HepG2 (cell line): ENCODE data around the gene SLC44A5. TPM values are rescaled to one million over a fixed set of nuclear protein-coding genes. Genes with fewer than 3 reads are reported as not detected.

Experiments used
- ATAC-seq: fragments of 200-7000 bp; cut with Tn5 transposase; 3 replicates; pipeline ENCODE4 v1.9.1; 2020; ENCODE audit warnings: mild to moderate bottlenecking, moderate library complexity
- BruUV-seq: library from RNA; stranded (reverse); fragments of 400-500 nt; replicated peaks from 2 replicates; lab custom pipeline; 2021; lab: Mats Ljungman, UMichigan
- CTCF ChIA-PET: fragments of 300-600 bp; formaldehyde crosslinking; extraction: SDS; loops from one replicate; lab custom pipeline; 2021; ENCODE audit warnings: low total read pairs, inconsistent platforms, low intra/inter-chr PET ratio; lab: Yijun Ruan, JAX
- POLR2A ChIA-PET: fragments of 350-600 bp; sonication (Branson Sonifier 250); formaldehyde crosslinking; loops from one replicate; lab custom pipeline; 2020; ENCODE audit warnings: antibody characterized with exemption, inconsistent platforms; lab: Yijun Ruan, JAX
- DNase-seq: peaks from one replicate; pipeline ENCODE4 v3.0.0-alpha.2; 2015; ENCODE audit warnings: low spot score
- FAIRE-seq: peaks from 3 replicates; lab custom pipeline; 2011; peaks lifted over from hg19 to GRCh38; lab: Jason Lieb, UNC
- H2AFZ ChIP-seq: one replicate; pipeline ENCODE4 v1.6.1; 2011; ENCODE audit warnings: low read length, inconsistent platforms
- H3K27ac ChIP-seq: fragments of 300-600 bp; 3 replicates; pipeline ENCODE4 v1.8.0; 2011; ENCODE audit warnings: mixed run types, mild to moderate bottlenecking, mixed read lengths, low read length, inconsistent platforms; ENCODE audit not compliant: insufficient read depth; ENCODE audit errors: extremely low read length
- H3K27me3 ChIP-seq, 2 experiments: fragments of 200-600 bp in 1 of 2; 2 replicates in 1 of 2; 3 replicates in 1 of 2; pipeline versions ENCODE4 v1.6.0 to v1.8.0; 2011; ENCODE audit warnings: low read length in 2 of 2, mild to moderate bottlenecking in 2 of 2, moderate library complexity in 2 of 2, inconsistent platforms in 1 of 2; ENCODE audit not compliant: insufficient read depth in 2 of 2, control insufficient read depth in 1 of 2
- H3K36me3 ChIP-seq, 2 experiments: fragments of 200-600 bp in 1 of 2; replicated peaks in 1 of 2; 2 replicates in 1 of 2; 3 replicates in 1 of 2; pipeline versions ENCODE4 v1.5.1 to v1.8.0; 2011; ENCODE audit warnings: low read length in 2 of 2, inconsistent platforms in 1 of 2; ENCODE audit not compliant: insufficient read depth in 2 of 2, control insufficient read depth in 1 of 2
- H3K4me1 ChIP-seq: 2 replicates; pipeline ENCODE4 v1.5.1; 2012; ENCODE audit warnings: low read length, inconsistent platforms; ENCODE audit not compliant: insufficient read depth
- H3K4me2 ChIP-seq: 2 replicates; pipeline ENCODE4 v1.6.0; 2011; ENCODE audit warnings: low read depth, low read length, inconsistent platforms
- H3K4me3 ChIP-seq, 3 experiments: fragments of 200-600 bp in 1 of 3; sonication (generic), shearing (Covaris generic) in 1 of 3; replicated peaks in 1 of 3; 2 replicates each; pipeline ENCODE4 v1.5.1; 2011 to 2016; ENCODE audit warnings: low read length in 3 of 3, inconsistent platforms in 2 of 3, low read depth in 2 of 3, mild to moderate bottlenecking in 2 of 3, control low read depth in 1 of 3, mixed read lengths in 1 of 3; ENCODE audit not compliant: insufficient read depth in 1 of 3
- H3K79me2 ChIP-seq: one replicate; pipeline ENCODE4 v1.6.1; 2011; ENCODE audit warnings: low read length, inconsistent platforms; ENCODE audit not compliant: insufficient read depth
- H3K9ac ChIP-seq: 2 replicates; pipeline ENCODE4 v1.6.0; 2011; ENCODE audit warnings: mild to moderate bottlenecking, low read depth, low read length, inconsistent platforms; ENCODE audit not compliant: insufficient read depth
- H3K9me3 ChIP-seq: 2 replicates; pipeline ENCODE4 v1.5.1; 2012; ENCODE audit warnings: mild to moderate bottlenecking, low read length
- H4K20me1 ChIP-seq: 2 replicates; pipeline ENCODE4 v1.6.0; 2011; ENCODE audit warnings: inconsistent platforms, mild to moderate bottlenecking, low read length, moderate library complexity; ENCODE audit not compliant: insufficient read depth
- AGO2 ChIP-seq: fragments of 200-400 bp; formaldehyde crosslinking; optimal IDR thresholded peaks from 2 replicates; pipeline ENCODE3; 2017; ENCODE audit warnings: mild to moderate bottlenecking, low read depth, low read length, moderate library complexity
- ATF7 ChIP-seq, 2 experiments: fragments of 450-650 bp in 1 of 2; sonication (generic) in 1 of 2; formaldehyde crosslinking in 1 of 2; IDR thresholded peaks; 2 replicates each; pipeline versions ENCODE4 v1.4.0 to v1.6.1; 2016 to 2020; ENCODE audit warnings: antibody characterized with exemption in 1 of 2, mild to moderate bottlenecking in 1 of 2, missing genetic modification reagents in 1 of 2
- BCL6 ChIP-seq: IDR thresholded peaks from 2 replicates; pipeline ENCODE4 v1.6.1; 2016; ENCODE audit warnings: missing genetic modification reagents, missing compliant biosample characterization
- ETV6 ChIP-seq: sonication (generic); formaldehyde crosslinking; conservative IDR thresholded peaks from 2 replicates; pipeline ENCODE4 v1.4.0; 2020; ENCODE audit warnings: missing genetic modification reagents
- GATAD1 ChIP-seq: IDR thresholded peaks from 2 replicates; pipeline ENCODE4 v1.6.1; 2016; ENCODE audit warnings: missing genetic modification reagents, missing compliant biosample characterization
- KAT2B ChIP-seq: fragments of 150-350 bp; IDR thresholded peaks from 2 replicates; pipeline ENCODE4 v1.6.1; 2014; ENCODE audit warnings: low read depth, low read length, borderline replicate concordance
- KDM3A ChIP-seq: IDR thresholded peaks from 2 replicates; pipeline ENCODE4 v1.6.1; 2018; ENCODE audit warnings: low read depth, missing compliant biosample characterization
- NR2F2 ChIP-seq: IDR thresholded peaks from 2 replicates; pipeline ENCODE4 v1.6.1; 2012; ENCODE audit warnings: low read depth, inconsistent platforms, borderline replicate concordance
- SETDB1 ChIP-seq: sonication (generic); formaldehyde crosslinking; IDR thresholded peaks from 2 replicates; pipeline ENCODE4 v1.5.1; 2020; ENCODE audit warnings: missing genetic modification reagents, mild to moderate bottlenecking, borderline replicate concordance
- SSRP1 ChIP-seq: IDR thresholded peaks from 2 replicates; pipeline ENCODE4 v1.6.1; 2016; ENCODE audit warnings: control low read depth
- ZKSCAN1 ChIP-seq: fragments of 150-350 bp; IDR thresholded peaks from 2 replicates; pipeline ENCODE4 v1.6.1; 2014; ENCODE audit warnings: low read length
- ZKSCAN8 ChIP-seq: IDR thresholded peaks from 2 replicates; pipeline ENCODE4 v1.6.1; 2016; ENCODE audit warnings: borderline replicate concordance, missing genetic modification reagents, missing compliant biosample characterization
- ZNF143 ChIP-seq: sonication (generic); formaldehyde crosslinking; IDR thresholded peaks from 2 replicates; pipeline ENCODE4 v1.4.0; 2020; ENCODE audit warnings: missing genetic modification reagents
- ZNF512 ChIP-seq: sonication (generic); formaldehyde crosslinking; IDR thresholded peaks from 2 replicates; pipeline ENCODE4 v1.4.0; 2020; ENCODE audit warnings: mild to moderate bottlenecking, missing genetic modification reagents
- ZNF589 ChIP-seq: sonication (generic); formaldehyde crosslinking; conservative IDR thresholded peaks from 2 replicates; pipeline ENCODE4 v1.8.0; 2022; ENCODE audit warnings: mild to moderate bottlenecking, moderate library complexity, missing genetic modification reagents
- ZNF616 ChIP-seq: sonication (generic); formaldehyde crosslinking; IDR thresholded peaks from 2 replicates; pipeline ENCODE4 v1.5.0; 2020; ENCODE audit warnings: low read depth, mild to moderate bottlenecking, missing genetic modification reagents
- ZNF737 ChIP-seq: sonication (generic); formaldehyde crosslinking; IDR thresholded peaks from 2 replicates; pipeline ENCODE4 v1.5.0; 2020; ENCODE audit warnings: missing genetic modification reagents, mild to moderate bottlenecking, borderline replicate concordance
- ZNF788 ChIP-seq: sonication (generic); formaldehyde crosslinking; IDR thresholded peaks from 2 replicates; pipeline ENCODE4 v1.5.0; 2020; ENCODE audit warnings: mild to moderate bottlenecking, missing genetic modification reagents, borderline replicate concordance
- WGBS: methylation state at CpG from one replicate; pipeline ENCODE4 v1.1.6; 2017; ENCODE audit warnings: low lambda C conversion rate; 5-methylcytosine and 5-hydroxymethylcytosine counted together
- in situ Hi-C: cut with HindIII; loops from 2 replicates; pipeline ENCODE4 v1.10.0; 2017; ENCODE audit warnings: low pct_unique_long_range_greater_than_20kb; ENCODE audit not compliant: extremely low pct_ligation_motif_present
- intact Hi-C: fragments of 100-400 bp; cut with micrococcal nuclease; formaldehyde crosslinking; loops from one replicate; pipeline ENCODE4 v1.10.0; 2022; ENCODE audit not compliant: unreplicated experiment
- polyA plus RNA-seq, 8 experiments: library from polyadenylated mRNA; depleted of rRNA in 3 of 8; stranded (reverse) in 7 of 8; unstranded in 1 of 8; fragments of >200 nt; fragmentation: Illumina TruSeq in 4 of 8; extraction: Trizol in 4 of 8; gene quantifications; 2 replicates each; pipeline versions ENCODE4 v1.2.1 to v1.2.3, GENCODE V29; 2011 to 2016; ENCODE audit warnings: low read depth in 4 of 8, missing spikeins in 1 of 8, mixed read lengths in 1 of 8; ENCODE audit not compliant: insufficient read depth in 1 of 8
- total RNA-seq, 5 experiments: library from RNA; depleted of rRNA; stranded (reverse); fragments of >200 nt; fragmentation: Illumina TruSeq; extraction: Trizol; gene quantifications; 2 replicates each; pipeline ENCODE4 v1.2.3, GENCODE V29; 2016; ENCODE audit warnings: low read depth in 1 of 5
- TF ChIP-seq, protein P1 (sequence below): sonication (generic); formaldehyde crosslinking; IDR thresholded peaks from 2 replicates; pipeline ENCODE4 v1.4.0; 2020; ENCODE audit warnings: low read depth, mild to moderate bottlenecking, missing genetic modification reagents

SLC44A5 gene
- total and polyA plus RNA-seq, 2 of the 13 experiments (the other 11 are each of a cell fraction or from before 2014, with no cell fraction given) = 8.0 to 16.0 TPM

DNA sequence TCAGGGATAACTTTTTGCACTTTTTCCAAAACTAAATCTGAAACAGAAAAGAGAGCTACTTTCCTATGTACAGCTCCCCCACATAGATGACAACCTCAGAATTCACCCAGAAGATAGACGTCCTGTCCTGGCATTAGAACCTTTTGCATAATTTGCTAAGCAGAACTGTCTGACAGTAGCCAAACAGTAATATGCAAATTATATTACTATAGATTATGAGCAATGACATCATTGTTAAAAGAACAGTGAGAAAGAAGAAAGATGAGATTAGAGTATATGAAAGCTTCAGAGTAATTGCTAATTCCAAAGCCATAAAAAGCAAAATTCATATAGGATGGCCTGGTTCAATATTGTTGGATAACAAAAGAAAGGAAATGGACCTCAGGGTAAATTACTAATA, 43.7 kb downstream of the SLC44A5 start:
- BruUV-seq = no TSS peak
- no peak overlapping the region for H3K9ac ChIP-seq
- CTCF ChIA-PET = no interaction called here
- H4K20me1 ChIP-seq = no peaks in the 10 kb centered on the region
- 57% methylated on average over 1 of the region's 1 CpG for WGBS
- H3K36me3 ChIP-seq = no peaks in the 10 kb centered on the region
- TF ChIP-seq ZNF737 (no peak), BCL6 (CRISPR knock-in tag) (no peak), ATF7 (IDR thresholded peaks at IDR 0.05) (peak; percentile 74), ATF7 (CRISPR knock-in tag; IDR thresholded peaks at IDR 0.05) (no peak)
- no peaks in the 10 kb centered on the region for H3K9me3 ChIP-seq
- in situ Hi-C loops (no loop called here), intact Hi-C loops (no loop called here)
- no peak for ATAC-seq
- H3K27me3 ChIP-seq = no peaks in the 10 kb centered on the region
- POLR2A ChIA-PET = no interaction called here
- no peak for FAIRE-seq
- no peak overlapping the region for H3K4me3 ChIP-seq
- H3K79me2 ChIP-seq = no peaks in the 10 kb centered on the region
- H2AFZ ChIP-seq = no peak overlapping the region
- H3K4me2 ChIP-seq = no peak overlapping the region
- H3K27ac ChIP-seq = no peak overlapping the region
- DNase-seq = no peak
- no peaks in the 10 kb centered on the region for H3K4me1 ChIP-seq

DNA sequence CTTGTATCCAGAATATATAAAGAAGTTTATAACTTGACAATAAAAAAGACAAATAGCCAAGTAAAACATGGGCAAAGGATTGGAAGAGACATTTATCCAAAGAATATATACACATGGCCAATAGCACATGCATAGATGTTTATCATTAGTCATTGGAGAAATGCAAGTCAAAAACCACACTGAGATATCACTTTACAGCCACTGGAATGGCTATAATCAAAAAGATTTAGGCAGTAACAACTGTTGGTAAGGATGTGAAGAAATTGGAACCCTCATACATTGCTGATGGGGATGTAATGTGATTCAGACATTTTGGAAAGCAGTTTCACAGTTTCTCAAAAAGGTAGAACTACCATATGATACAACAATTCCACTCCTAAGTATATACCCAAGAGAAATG, 51.1 kb downstream of the SLC44A5 start:
- POLR2A ChIA-PET = no interaction called here
- Histone ChIP-seq H2AFZ (no peak overlapping the region), H4K20me1 (no peaks in the 10 kb centered on the region), H3K4me3 (no peak overlapping the region), H3K27me3 (no peaks in the 10 kb centered on the region), H3K9me3 (no peaks in the 10 kb centered on the region), H3K27ac (no peak overlapping the region), H3K4me2 (no peak overlapping the region), H3K79me2 (no peaks in the 10 kb centered on the region), H3K36me3 (no peaks in the 10 kb centered on the region), H3K9ac (no peak overlapping the region), H3K4me1 (peaks cover 7% of the 10 kb centered on the region; the same call in 1 of the 2 replicates)
- intact Hi-C loops (no loop called here), in situ Hi-C loops (no loop called here)
- CTCF ChIA-PET = no interaction called here
- FAIRE-seq = no peak
- DNase-seq = no peak
- BruUV-seq = no TSS peak
- ATAC-seq = no peak
- TF ChIP-seq ZNF616 (CRISPR knock-in tag) (no peak), SETDB1 (CRISPR knock-in tag) (no peak), KAT2B (no peak), SSRP1 (CRISPR knock-in tag) (no peak), ETV6 (CRISPR knock-in tag) (no peak), ZNF589 (no peak), KDM3A (CRISPR knock-in tag) (no peak), GATAD1 (CRISPR knock-in tag) (no peak), ZKSCAN1 (no peak), ZNF512 (CRISPR knock-in tag) (no peak), ZNF788 (CRISPR knock-in tag) (no peak), AGO2 (no peak), ZNF143 (no peak), NR2F2 (no peak), ZKSCAN8 (no peak)
- TF ChIP-seq, protein P1, sequence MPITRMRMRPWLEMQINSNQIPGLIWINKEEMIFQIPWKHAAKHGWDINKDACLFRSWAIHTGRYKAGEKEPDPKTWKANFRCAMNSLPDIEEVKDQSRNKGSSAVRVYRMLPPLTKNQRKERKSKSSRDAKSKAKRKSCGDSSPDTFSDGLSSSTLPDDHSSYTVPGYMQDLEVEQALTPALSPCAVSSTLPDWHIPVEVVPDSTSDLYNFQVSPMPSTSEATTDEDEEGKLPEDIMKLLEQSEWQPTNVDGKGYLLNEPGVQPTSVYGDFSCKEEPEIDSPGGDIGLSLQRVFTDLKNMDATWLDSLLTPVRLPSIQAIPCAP (CRISPR knock-in tag) = no peak
